GM12801 (cell line): Measurements from ENCODE around the gene AOX1.

ENCODE experiments used
- TF ChIP-seq, protein P1 (sequence below): IDR thresholded peaks from one replicate; pipeline ENCODE4 v1.5.1; 2011; ENCODE audit warnings: control low read depth; ENCODE audit not compliant: insufficient read length; ENCODE audit errors: extremely low read depth

The AOX1 gene

DNA sequence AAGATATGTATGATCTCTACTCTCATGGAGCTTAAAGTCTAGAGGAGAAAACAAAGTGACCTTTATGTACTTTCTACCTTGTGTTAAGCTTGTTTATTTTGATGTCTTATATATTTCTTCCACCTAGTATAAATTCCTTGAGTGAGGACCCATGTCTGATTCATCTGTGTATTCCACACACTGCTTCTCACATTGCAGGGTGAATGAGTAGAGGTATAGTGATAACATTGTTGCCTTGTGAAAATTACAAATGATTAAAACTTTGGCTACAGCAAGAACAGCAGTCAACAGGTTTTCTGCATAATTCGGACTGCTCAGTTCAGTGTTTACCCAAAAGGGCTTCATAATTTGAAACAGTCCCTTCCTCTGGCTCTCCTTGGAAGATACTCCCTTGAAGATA is 36.3 kb downstream of the AOX1 start:
- TF ChIP-seq, protein P1, sequence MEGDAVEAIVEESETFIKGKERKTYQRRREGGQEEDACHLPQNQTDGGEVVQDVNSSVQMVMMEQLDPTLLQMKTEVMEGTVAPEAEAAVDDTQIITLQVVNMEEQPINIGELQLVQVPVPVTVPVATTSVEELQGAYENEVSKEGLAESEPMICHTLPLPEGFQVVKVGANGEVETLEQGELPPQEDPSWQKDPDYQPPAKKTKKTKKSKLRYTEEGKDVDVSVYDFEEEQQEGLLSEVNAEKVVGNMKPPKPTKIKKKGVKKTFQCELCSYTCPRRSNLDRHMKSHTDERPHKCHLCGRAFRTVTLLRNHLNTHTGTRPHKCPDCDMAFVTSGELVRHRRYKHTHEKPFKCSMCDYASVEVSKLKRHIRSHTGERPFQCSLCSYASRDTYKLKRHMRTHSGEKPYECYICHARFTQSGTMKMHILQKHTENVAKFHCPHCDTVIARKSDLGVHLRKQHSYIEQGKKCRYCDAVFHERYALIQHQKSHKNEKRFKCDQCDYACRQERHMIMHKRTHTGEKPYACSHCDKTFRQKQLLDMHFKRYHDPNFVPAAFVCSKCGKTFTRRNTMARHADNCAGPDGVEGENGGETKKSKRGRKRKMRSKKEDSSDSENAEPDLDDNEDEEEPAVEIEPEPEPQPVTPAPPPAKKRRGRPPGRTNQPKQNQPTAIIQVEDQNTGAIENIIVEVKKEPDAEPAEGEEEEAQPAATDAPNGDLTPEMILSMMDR = no peak

DNA sequence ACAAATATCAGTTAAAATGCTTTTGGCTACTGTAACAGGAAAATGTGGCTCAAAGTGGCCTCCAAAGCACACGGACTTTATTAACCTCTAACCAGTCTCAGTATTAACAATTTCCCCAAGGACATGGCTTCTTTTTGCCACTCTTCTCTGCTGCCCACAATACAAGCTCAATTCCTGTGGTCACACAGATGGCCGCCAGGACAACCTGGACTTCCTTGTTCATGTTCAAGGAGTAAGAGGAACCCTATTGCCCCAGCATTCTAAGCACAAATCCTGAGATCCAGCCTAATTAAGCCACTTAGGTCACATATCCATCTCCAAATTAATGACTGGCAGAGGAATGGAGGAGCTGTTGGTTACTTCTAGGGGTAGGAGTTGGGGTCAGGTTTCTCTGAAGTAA is 38.2 kb downstream of the AOX1 start:
- TF ChIP-seq, protein P1 = no peak

DNA sequence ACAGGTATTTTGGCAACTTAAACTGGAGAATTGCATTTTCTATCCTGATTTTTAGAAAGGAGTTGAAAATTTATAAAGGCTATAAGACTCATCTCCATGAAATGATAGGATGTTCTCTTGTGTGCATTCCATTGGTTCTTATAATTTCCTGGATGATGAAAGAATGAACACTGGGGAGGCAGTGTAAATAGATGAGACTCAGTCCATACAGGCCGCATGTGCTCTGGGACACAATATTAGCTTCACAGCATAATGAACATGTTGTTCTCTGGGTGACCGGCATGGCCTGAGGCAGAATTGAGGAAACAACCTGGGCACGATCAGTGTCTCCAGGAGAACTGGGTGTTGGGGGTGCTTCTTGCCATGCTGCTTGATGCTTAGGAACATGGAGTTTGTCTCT is 38.8 kb downstream of the AOX1 start:
- TF ChIP-seq, protein P1 = no peak

DNA sequence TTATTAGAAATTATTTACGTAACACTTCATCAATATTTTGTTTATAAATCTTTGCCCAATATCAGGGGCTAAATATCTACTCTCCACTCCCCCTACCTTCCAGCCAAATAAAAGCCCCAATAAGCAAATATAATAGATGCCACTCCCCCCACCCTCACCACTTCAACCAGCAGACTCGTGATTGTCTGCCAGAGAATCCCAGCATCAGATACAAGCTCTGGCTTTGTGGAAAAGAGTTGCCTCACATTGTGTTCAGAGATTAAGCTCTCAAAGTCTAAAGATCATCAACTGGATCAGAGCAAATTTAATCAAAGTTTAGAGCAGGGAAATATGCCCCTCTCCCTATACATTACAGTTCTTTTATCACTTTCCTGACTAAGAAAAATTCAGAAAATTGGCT is 39.5 kb downstream of the AOX1 start:
- TF ChIP-seq, protein P1 = no peak

DNA sequence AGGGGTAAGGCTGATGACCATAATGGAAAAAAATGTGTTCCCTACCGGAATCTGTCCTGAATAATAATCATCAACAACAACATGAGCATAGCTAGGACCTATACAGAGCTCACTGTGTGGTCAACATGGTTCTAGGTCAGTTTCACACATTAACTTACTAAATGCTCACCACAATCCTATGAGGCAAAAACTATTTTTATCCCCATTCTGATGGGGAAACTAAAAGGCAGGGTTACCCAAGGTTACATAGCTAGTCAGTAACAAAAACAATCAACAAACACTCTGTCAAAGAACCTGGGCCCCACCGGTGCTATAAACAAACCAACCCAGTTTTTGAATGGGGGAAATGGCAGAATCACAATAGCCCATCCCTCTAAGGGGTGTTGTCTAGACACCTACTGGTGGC is 40.1 kb downstream of the AOX1 start:
- TF ChIP-seq, protein P1 = no peak

DNA sequence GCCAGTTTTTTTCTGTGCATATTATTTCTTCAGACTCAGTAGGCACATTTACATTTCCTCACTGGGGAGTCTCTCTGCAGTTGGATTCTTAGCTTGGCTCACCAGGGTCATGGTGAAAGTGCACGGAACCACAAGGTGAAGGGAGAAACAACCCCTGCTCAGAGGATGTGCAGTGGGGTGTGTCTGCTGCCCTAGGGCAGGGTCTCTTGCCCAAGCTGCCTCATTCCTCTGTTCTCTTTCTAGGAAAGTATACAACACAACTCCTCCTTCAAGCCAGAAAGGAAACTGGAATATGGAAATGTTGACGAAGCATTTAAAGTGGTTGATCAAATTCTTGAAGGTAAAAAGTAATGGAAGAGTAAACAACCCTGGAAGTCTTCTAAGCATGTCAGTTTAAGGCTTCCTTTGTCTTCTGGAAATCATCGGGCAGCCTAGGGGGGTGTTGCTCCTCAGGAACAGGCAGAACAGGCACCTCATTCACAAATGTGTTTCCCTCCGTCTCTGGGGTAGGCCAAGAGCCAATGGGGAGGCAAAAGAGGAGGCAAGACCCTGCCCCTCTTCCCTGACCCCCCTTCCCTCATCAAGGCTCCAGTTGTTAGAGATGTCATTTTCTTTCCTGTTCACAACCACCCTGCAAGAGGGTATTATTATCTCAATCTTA is 41.4 kb downstream of the AOX1 start:
- TF ChIP-seq, protein P1 = no peak

DNA sequence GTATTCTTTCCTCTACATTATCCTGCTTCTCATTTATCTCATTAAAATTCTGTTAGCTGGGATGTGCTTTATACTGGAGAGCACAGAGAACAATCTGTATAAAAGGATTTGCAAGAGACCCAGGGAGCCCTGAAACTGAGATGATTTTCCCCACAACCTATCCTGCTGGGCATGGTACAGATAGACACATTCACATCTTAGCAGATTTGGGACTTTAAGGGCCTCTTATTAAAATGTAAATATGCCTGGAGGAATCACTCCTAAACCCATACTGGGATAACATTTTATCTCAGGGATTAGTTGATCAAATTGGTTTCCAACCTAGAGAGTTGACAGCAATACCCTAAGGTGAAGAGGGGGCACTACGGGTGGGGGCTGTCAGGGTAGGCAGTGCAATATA is 45.5 kb downstream of the AOX1 start:
- TF ChIP-seq, protein P1 = no peak
